ACC112 (cell line): ENCODE data around the gene SLC4A4.

Experiments used
- H2AFZ ChIP-seq: fragments of 200-600 bp; sonication (generic); one replicate; pipeline ENCODE4 v1.6.0; 2017; ENCODE audit warnings: antibody characterized with exemption, low read length; ENCODE audit not compliant: unreplicated experiment
- H3K27ac ChIP-seq: fragments of 200-600 bp; sonication (generic); 2 replicates; pipeline ENCODE4 v1.5.1; 2014; ENCODE audit warnings: low read depth, mild to moderate bottlenecking, antibody characterized with exemption, low read length, moderate library complexity
- H3K27me3 ChIP-seq: fragments of 200-600 bp; sonication (generic); 2 replicates; pipeline ENCODE4 v1.6.1; 2014; ENCODE audit warnings: mild to moderate bottlenecking, antibody characterized with exemption, low read length, moderate library complexity, mixed read lengths; ENCODE audit not compliant: insufficient read depth
- H3K36me3 ChIP-seq: fragments of 200-600 bp; sonication (generic); 2 replicates; pipeline ENCODE4 v1.6.1; 2016; ENCODE audit warnings: mild to moderate bottlenecking, antibody characterized with exemption, low read length, moderate library complexity, mixed read lengths; ENCODE audit not compliant: insufficient read depth
- H3K4me1 ChIP-seq: fragments of 200-600 bp; sonication (generic); one replicate; pipeline ENCODE4 v1.6.1; 2016; ENCODE audit warnings: low read length, mixed read lengths; ENCODE audit not compliant: insufficient read depth, unreplicated experiment, control insufficient read depth
- H3K4me3 ChIP-seq: fragments of 200-600 bp; sonication (generic); 2 replicates; pipeline ENCODE4 v1.5.1; 2014; ENCODE audit warnings: mild to moderate bottlenecking, low read depth, low read length
- H3K79me2 ChIP-seq: fragments of 200-600 bp; sonication (generic); one replicate; pipeline ENCODE4 v1.6.0; 2016; ENCODE audit warnings: low read length; ENCODE audit not compliant: control insufficient read depth, unreplicated experiment, insufficient read depth

SLC4A4 gene

GRCh38 chr4:71609167-71609566 lies 270.3 kb downstream of the SLC4A4 start:
- Histone ChIP-seq H3K36me3 (no peaks in the 10 kb centered on the region), H3K4me1 (peaks cover 23% of the 10 kb centered on the region), H3K27ac (peak overlapping the region; percentile 70), H3K4me3 (no peak overlapping the region), H2AFZ (no peak overlapping the region), H3K27me3 (no peaks in the 10 kb centered on the region), H3K79me2 (no peaks in the 10 kb centered on the region)

DNA sequence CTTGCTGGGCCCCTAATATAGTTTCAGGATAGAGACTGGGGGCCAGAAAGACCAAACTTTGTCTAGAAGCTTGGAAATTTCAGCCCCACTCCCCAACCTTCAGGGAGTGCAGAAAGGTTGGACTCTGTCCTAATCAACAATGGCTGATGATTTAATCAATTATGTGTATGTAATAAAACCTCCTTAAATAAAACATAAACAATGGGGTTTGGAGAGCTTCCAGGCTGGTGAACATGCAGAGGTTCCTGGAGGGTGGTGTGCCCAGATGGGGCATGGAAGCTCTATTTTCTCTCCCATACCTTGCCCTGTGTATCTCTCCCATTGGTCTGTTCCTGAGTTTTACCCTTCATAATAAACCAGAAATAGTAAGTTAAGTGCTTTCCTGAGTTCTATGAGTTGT lies 270.8 kb downstream of the SLC4A4 start:
- Histone ChIP-seq H3K4me1 (peaks cover 23% of the 10 kb centered on the region), H3K79me2 (no peaks in the 10 kb centered on the region), H3K27ac (peak overlapping the region; percentile 70; the same call in 1 of the 2 replicates), H2AFZ (no peak overlapping the region), H3K36me3 (no peaks in the 10 kb centered on the region), H3K4me3 (no peak overlapping the region), H3K27me3 (no peaks in the 10 kb centered on the region)

GRCh38 chr4:71614621-71615020 lies 275.8 kb downstream of the SLC4A4 start:
- no peaks in the 10 kb centered on the region for H3K27me3 ChIP-seq
- H3K27ac ChIP-seq = no peak overlapping the region
- no peaks in the 10 kb centered on the region for H3K36me3 ChIP-seq
- H3K79me2 ChIP-seq = no peaks in the 10 kb centered on the region
- H2AFZ ChIP-seq = no peak overlapping the region
- peaks cover 4% of the 10 kb centered on the region for H3K4me1 ChIP-seq
- no peak overlapping the region for H3K4me3 ChIP-seq

GRCh38 chr4:71616168-71616811 lies 277.5 kb downstream of the SLC4A4 start:
- Histone ChIP-seq H3K79me2 (no peaks in the 10 kb centered on the region), H3K4me3 (no peak overlapping the region), H3K4me1 (no peaks in the 10 kb centered on the region), H2AFZ (no peak overlapping the region), H3K27ac (no peak overlapping the region), H3K36me3 (no peaks in the 10 kb centered on the region), H3K27me3 (no peaks in the 10 kb centered on the region)
